HCT116 (cell line): ENCODE data around the gene KCNIP4. TPM values are rescaled to one million over a fixed set of nuclear protein-coding genes. Genes with fewer than 3 reads are reported as not detected.

Experiments
- ATAC-seq: fragments of 200-7000 bp; cut with Tn5 transposase; 2 replicates; pipeline ENCODE4 v1.9.1; 2020; ENCODE audit warnings: mild to moderate bottlenecking, moderate library complexity
- BruUV-seq: library from RNA; stranded (reverse); fragments of 400-500 nt; replicated peaks from 2 replicates; lab custom pipeline; 2021; lab: Mats Ljungman, UMichigan
- CTCF ChIA-PET: fragments of 300-600 bp; sonication (Branson Sonifier 250); formaldehyde crosslinking; loops from one replicate; lab custom pipeline; 2021; ENCODE audit warnings: antibody characterized with exemption; lab: Charles Lee
- POLR2A ChIA-PET: fragments of 300-600, 350-600 bp; sonication (Branson Sonifier 250); formaldehyde crosslinking; loops from one replicate; lab custom pipeline; 2021; ENCODE audit warnings: antibody characterized with exemption; lab: Charles Lee
- RAD21 ChIA-PET, 2 experiments: fragments of 300-600 bp; sonication (Branson Sonifier 250); formaldehyde crosslinking; loops; one replicate each; lab custom pipeline; 2023; ENCODE audit warnings: low total read pairs in 2 of 2; ENCODE audit not compliant: uncharacterized antibody in 2 of 2, unreplicated experiment in 2 of 2, low non-redundant PET in 1 of 2; lab: Charles Lee
- DNase-seq: peaks from one replicate; pipeline ENCODE4 v3.0.0-alpha.2; 2010; ENCODE audit warnings: low read depth, low spot score
- H2AFZ ChIP-seq: fragments of 200-600 bp; shearing (Covaris generic), sonication (generic); 2 replicates; pipeline ENCODE4 v1.6.1; 2017; ENCODE audit warnings: low read depth, mixed run types, mixed read lengths, antibody characterized with exemption, low read length; ENCODE audit not compliant: poor library complexity, severe bottlenecking
- H3K27ac ChIP-seq: 2 replicates; pipeline ENCODE4 v1.5.1; 2012; ENCODE audit warnings: low read depth, low read length
- H3K27me3 ChIP-seq: fragments of 200-600 bp; sonication (generic); 2 replicates; pipeline ENCODE4 v1.6.1; 2016; ENCODE audit warnings: mixed run types, low read length, mixed read lengths; ENCODE audit not compliant: insufficient read depth
- H3K36me3 ChIP-seq, 2 experiments: fragments of 200-500 bp in 1 of 2; fragments of 200-600 bp in 1 of 2; sonication (Bioruptor generic) in 1 of 2; sonication (generic) in 1 of 2; 2 replicates each; pipeline versions ENCODE4 v1.5.1 to v1.6.1; 2014 to 2016; ENCODE audit warnings: low read length in 2 of 2, inconsistent platforms in 1 of 2, mixed read lengths in 1 of 2, mixed run types in 1 of 2; ENCODE audit not compliant: insufficient read depth in 2 of 2, control insufficient read depth in 1 of 2
- H3K4me1 ChIP-seq, 2 experiments: fragments of 200-600 bp in 1 of 2; sonication (generic) in 1 of 2; 2 replicates each; pipeline versions ENCODE4 v1.5.1 to v1.6.1; 2012 to 2017; ENCODE audit warnings: low read length in 2 of 2, inconsistent platforms in 1 of 2, mild to moderate bottlenecking in 1 of 2, mixed read lengths in 1 of 2, mixed run types in 1 of 2, moderate library complexity in 1 of 2; ENCODE audit not compliant: insufficient read depth in 2 of 2, control insufficient read depth in 1 of 2
- H3K4me2 ChIP-seq: fragments of 200-600 bp; sonication (generic); 2 replicates; pipeline ENCODE4 v1.6.1; 2017; ENCODE audit warnings: mixed run types, low read length, mixed read lengths
- H3K4me3 ChIP-seq, 2 experiments: fragments of 200-600 bp in 1 of 2; sonication (generic) in 1 of 2; replicated peaks in 1 of 2; 2 replicates each; pipeline ENCODE4 v1.5.1; 2011 to 2016; ENCODE audit warnings: low read length in 2 of 2, control low read depth in 1 of 2, low read depth in 1 of 2, mild to moderate bottlenecking in 1 of 2, mixed read lengths in 1 of 2, mixed run types in 1 of 2
- H3K79me2 ChIP-seq: fragments of 200-600 bp; sonication (generic); 2 replicates; pipeline ENCODE4 v1.6.1; 2017; ENCODE audit warnings: mild to moderate bottlenecking, mixed run types, low read length, moderate library complexity, mixed read lengths; ENCODE audit not compliant: insufficient read depth
- H3K9ac ChIP-seq: fragments of 200-600 bp; sonication (generic); 2 replicates; pipeline ENCODE4 v1.6.1; 2016; ENCODE audit warnings: low read length, mixed read lengths
- H3K9me2 ChIP-seq: fragments of 200-600 bp; sonication (generic), shearing (Covaris generic); 2 replicates; pipeline ENCODE4 v1.6.1; 2017; ENCODE audit warnings: mixed run types, mild to moderate bottlenecking, moderate library complexity; ENCODE audit not compliant: insufficient read depth
- H3K9me3 ChIP-seq, 2 experiments: fragments of 200-500 bp in 1 of 2; fragments of 200-600 bp in 1 of 2; sonication (Bioruptor generic) in 1 of 2; sonication (generic) in 1 of 2; 2 replicates each; pipeline ENCODE4 v1.6.1; 2014 to 2017; ENCODE audit warnings: low read length in 2 of 2, mixed read lengths in 2 of 2, inconsistent platforms in 1 of 2, low read depth in 1 of 2, mild to moderate bottlenecking in 1 of 2, mixed run types in 1 of 2, moderate library complexity in 1 of 2; ENCODE audit not compliant: control insufficient read depth in 1 of 2, insufficient read depth in 1 of 2
- H4K20me1 ChIP-seq: fragments of 200-600 bp; sonication (generic), shearing (Covaris generic); 2 replicates; pipeline ENCODE4 v1.6.1; 2017; ENCODE audit warnings: mixed run types, mild to moderate bottlenecking, moderate library complexity; ENCODE audit not compliant: insufficient read depth
- ATF3 ChIP-seq: IDR thresholded peaks from 2 replicates; pipeline ENCODE4 v1.6.1; 2012
- CBX3 ChIP-seq: IDR thresholded peaks from 2 replicates; pipeline ENCODE4 v1.6.1; 2012; ENCODE audit warnings: low read depth
- ELF1 ChIP-seq: IDR thresholded peaks from 2 replicates; pipeline ENCODE4 v1.6.1; 2012; ENCODE audit warnings: low read depth, borderline replicate concordance
- EZH2phosphoT487 ChIP-seq: fragments of 200-600 bp; IDR thresholded peaks from 2 replicates; pipeline ENCODE4 v1.6.1; 2018; ENCODE audit warnings: antibody characterized with exemption, borderline replicate concordance
- FOSL1 ChIP-seq: IDR thresholded peaks from 2 replicates; pipeline ENCODE4 v1.6.1; 2012; ENCODE audit warnings: low read depth
- MAX ChIP-seq: IDR thresholded peaks from 2 replicates; pipeline ENCODE4 v1.6.1; 2012
- POLR2A ChIP-seq: IDR thresholded peaks from 2 replicates; pipeline ENCODE4 v1.7.0; 2011; ENCODE audit warnings: borderline replicate concordance; ENCODE audit not compliant: insufficient read depth, insufficient read length; ENCODE audit errors: extremely low read depth
- POLR2AphosphoS5 ChIP-seq: IDR thresholded peaks from 2 replicates; pipeline ENCODE4 v1.6.1; 2011; ENCODE audit warnings: mild to moderate bottlenecking, low read depth, low read length, moderate library complexity
- REST ChIP-seq: IDR thresholded peaks from 2 replicates; pipeline ENCODE4 v1.6.1; 2012; ENCODE audit warnings: low read depth
- SIN3A ChIP-seq: IDR thresholded peaks from 2 replicates; pipeline ENCODE4 v1.6.1; 2012; ENCODE audit warnings: low read depth
- SRF ChIP-seq: IDR thresholded peaks from 2 replicates; pipeline ENCODE4 v1.6.1; 2012; ENCODE audit warnings: low read depth
- YY1 ChIP-seq: IDR thresholded peaks from 2 replicates; pipeline ENCODE4 v1.6.1; 2011; ENCODE audit warnings: low read length, low read depth, moderate library complexity, mild to moderate bottlenecking; ENCODE audit not compliant: insufficient replicate concordance; ENCODE audit errors: extremely low read depth
- ZFX ChIP-seq: fragments of 450-650 bp; IDR thresholded peaks from 2 replicates; pipeline ENCODE4 v1.6.1; 2017
- ZNF274 ChIP-seq: fragments of 200-500 bp; sonication (Bioruptor generic); IDR thresholded peaks from 2 replicates; pipeline ENCODE4 v1.6.1; 2014; ENCODE audit warnings: mild to moderate bottlenecking, low read depth, low read length, inconsistent platforms
- intact Hi-C: fragments of 100-400 bp; cut with micrococcal nuclease; formaldehyde crosslinking; loops from 2 replicates; pipeline ENCODE4 v1.10.0; 2022
- total RNA-seq: library from RNA; stranded (reverse); gene quantifications from one replicate; pipeline ENCODE4 v1.2.1, GENCODE V29; 2021; ENCODE audit not compliant: unreplicated experiment

The KCNIP4 gene
- total RNA-seq, 1 experiment from 2014 or later, result not detected

GRCh38 chr4:21386166-21386780 lies 562.3 kb downstream of the KCNIP4 start:
- no peak overlapping the region for H2AFZ ChIP-seq
- no peaks in the 10 kb centered on the region for H3K4me1 ChIP-seq
- no TSS peak for BruUV-seq
- H3K9me3 ChIP-seq, result peaks cover 4 to 11% of the 10 kb centered on the region in 2 experiments; a peak in 2 of 4 replicates
- H3K4me3 ChIP-seq, result no peak overlapping the region
- no peaks in the 10 kb centered on the region for H3K36me3 ChIP-seq
- no peaks in the 10 kb centered on the region for H3K79me2 ChIP-seq
- DNase-seq (no peak), ATAC-seq (no peak)
- H3K9ac ChIP-seq, result no peak overlapping the region
- no peak overlapping the region for H3K27ac ChIP-seq
- H3K4me2 ChIP-seq, result no peak overlapping the region
- no peaks in the 10 kb centered on the region for H4K20me1 ChIP-seq
- ChIA-PET CTCF (no interaction called here), POLR2A (no interaction called here), RAD21 (no interaction called here)
- H3K9me2 ChIP-seq, result no peaks in the 10 kb centered on the region
- intact Hi-C loops, result no loop called here
- TF ChIP-seq MAX (no peak), ZNF274 (no peak), ELF1 (no peak), YY1 (no peak), POLR2A (no peak)
- no peaks in the 10 kb centered on the region for H3K27me3 ChIP-seq

GRCh38 chr4:21385706-21386105 lies 562.9 kb downstream of the KCNIP4 start:
- Histone ChIP-seq H3K4me3 (no peak overlapping the region), H2AFZ (no peak overlapping the region), H4K20me1 (no peaks in the 10 kb centered on the region), H3K27ac (no peak overlapping the region), H3K9me3 (peaks cover 0 to 11% of the 10 kb centered on the region in 2 experiments; a peak in 2 of 4 replicates), H3K4me2 (no peak overlapping the region), H3K4me1 (no peaks in the 10 kb centered on the region), H3K36me3 (no peaks in the 10 kb centered on the region), H3K27me3 (no peaks in the 10 kb centered on the region), H3K9me2 (no peaks in the 10 kb centered on the region), H3K9ac (no peak overlapping the region), H3K79me2 (no peaks in the 10 kb centered on the region)
- intact Hi-C loops, result no loop called here
- ChIA-PET POLR2A (no interaction called here), RAD21 (no interaction called here), CTCF (no interaction called here)
- BruUV-seq, result no TSS peak
- no peak for ATAC-seq
- no peak for DNase-seq
- no peak for TF ChIP-seq EZH2phosphoT487
- no peak for TF ChIP-seq REST
- TF ChIP-seq MAX, result no peak
- TF ChIP-seq SIN3A, result no peak
- TF ChIP-seq ZNF274, result no peak
- no peak for TF ChIP-seq FOSL1
- no peak for TF ChIP-seq YY1
- TF ChIP-seq ZFX, result no peak
- no peak for TF ChIP-seq POLR2AphosphoS5
- TF ChIP-seq CBX3, result no peak
- no peak for TF ChIP-seq ATF3
- TF ChIP-seq SRF, result no peak
- TF ChIP-seq POLR2A, result no peak
